Measurements from ENCODE around the gene MRPL42. TPM values are rescaled to one million over a fixed set of nuclear protein-coding genes. Genes with fewer than 3 reads are reported as not detected.

The MRPL42 gene
- total RNA-seq, 1 experiment from 2014 or later: 61.0 TPM

GRCh38 chr12:93441617-93442410 lies 25.5 kb upstream of the MRPL42 start, which contains the start of gene UBE2N:
TSS of gene UBE2N (minus strand) at chr12:93441947. CDS start at chr12:93441884, 63 bp downstream.
- H3K27ac ChIP-seq: peak within 1 kb of the TSS; percentile 83
- H2AFZ ChIP-seq: peak within 1 kb of the TSS; percentile 98
- ChIA-PET POLR2A (ENCODE audit: unreplicated experiment) (interaction anchor here (0.6 kb wide), 1 partner anchor 1153 kb away, joined by 11 read pairs; no protein-coding TSS in a partner anchor), CTCF (no interaction called here)
- H3F3A ChIP-seq (ENCODE audit: insufficient read depth, low read depth): peaks cover 13% of the 10 kb centered on the region; the same call in 1 of the 2 replicates
- no TSS peak for BruUV-seq (replicated peaks)
- TF ChIP-seq, protein P1, sequence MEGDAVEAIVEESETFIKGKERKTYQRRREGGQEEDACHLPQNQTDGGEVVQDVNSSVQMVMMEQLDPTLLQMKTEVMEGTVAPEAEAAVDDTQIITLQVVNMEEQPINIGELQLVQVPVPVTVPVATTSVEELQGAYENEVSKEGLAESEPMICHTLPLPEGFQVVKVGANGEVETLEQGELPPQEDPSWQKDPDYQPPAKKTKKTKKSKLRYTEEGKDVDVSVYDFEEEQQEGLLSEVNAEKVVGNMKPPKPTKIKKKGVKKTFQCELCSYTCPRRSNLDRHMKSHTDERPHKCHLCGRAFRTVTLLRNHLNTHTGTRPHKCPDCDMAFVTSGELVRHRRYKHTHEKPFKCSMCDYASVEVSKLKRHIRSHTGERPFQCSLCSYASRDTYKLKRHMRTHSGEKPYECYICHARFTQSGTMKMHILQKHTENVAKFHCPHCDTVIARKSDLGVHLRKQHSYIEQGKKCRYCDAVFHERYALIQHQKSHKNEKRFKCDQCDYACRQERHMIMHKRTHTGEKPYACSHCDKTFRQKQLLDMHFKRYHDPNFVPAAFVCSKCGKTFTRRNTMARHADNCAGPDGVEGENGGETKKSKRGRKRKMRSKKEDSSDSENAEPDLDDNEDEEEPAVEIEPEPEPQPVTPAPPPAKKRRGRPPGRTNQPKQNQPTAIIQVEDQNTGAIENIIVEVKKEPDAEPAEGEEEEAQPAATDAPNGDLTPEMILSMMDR (conservative IDR thresholded peaks at IDR 0.05): no peak
- TF ChIP-seq EZH2 (IDR thresholded peaks at IDR 0.05; ENCODE audit: low read depth): no peak
- H4K20me1 ChIP-seq (ENCODE audit: insufficient read depth): peaks cover 42% of the 10 kb centered on the region
- peak within 1 kb of the TSS; percentile 92 for H3K4me2 ChIP-seq
- H3K36me3 ChIP-seq (ENCODE audit: low read depth): no peaks in the 10 kb centered on the region
- H3K4me3 ChIP-seq: peak within 1 kb of the TSS; percentile 73
- peaks cover 50% of the 10 kb centered on the region for H3K79me2 ChIP-seq (ENCODE audit: low read depth)
- H3K9me3 ChIP-seq (ENCODE audit: insufficient read depth, low read depth): no peaks in the 10 kb centered on the region
- H3K9me2 ChIP-seq (ENCODE audit: insufficient read depth): no peaks in the 10 kb centered on the region
- H3K27me3 ChIP-seq (ENCODE audit: insufficient read depth, low read depth): no peaks in the 10 kb centered on the region
- peaks cover 31% of the 10 kb centered on the region for H3K4me1 ChIP-seq (replicated peaks; ENCODE audit: insufficient read depth)
- intact Hi-C loops (cut with micrococcal nuclease; ENCODE audit: unreplicated experiment): loop anchor here (1.0 kb wide), 2 partner anchors 25 to 659 kb away; partner anchors contain the start of gene MRPL42
- peak; percentile 85 to 95 for DNase-seq

GRCh38 chr12:93442411-93443340 lies 24.6 kb upstream of the MRPL42 start:
- POLR2A ChIA-PET (ENCODE audit: unreplicated experiment): interaction anchor here (0.6 kb wide), 1 partner anchor 1152 kb away, joined by 11 read pairs; no protein-coding TSS in a partner anchor
- Histone ChIP-seq H3K4me3 (peak overlapping the region; percentile 73), H3K4me2 (peak overlapping the region; percentile 92), H3K9me3 (ENCODE audit: insufficient read depth, low read depth) (no peaks in the 10 kb centered on the region), H4K20me1 (ENCODE audit: insufficient read depth) (peaks cover 33% of the 10 kb centered on the region), H3K36me3 (ENCODE audit: low read depth) (no peaks in the 10 kb centered on the region), H3K4me1 (replicated peaks; ENCODE audit: insufficient read depth) (peaks cover 31% of the 10 kb centered on the region), H3K27me3 (ENCODE audit: insufficient read depth, low read depth) (no peaks in the 10 kb centered on the region), H2AFZ (peak overlapping the region; percentile 98), H3K79me2 (ENCODE audit: low read depth) (peaks cover 41% of the 10 kb centered on the region), H3K9me2 (ENCODE audit: insufficient read depth) (no peaks in the 10 kb centered on the region), H3K27ac (peak overlapping the region; percentile 83), H3F3A (ENCODE audit: insufficient read depth, low read depth) (peaks cover 18% of the 10 kb centered on the region; the same call in 1 of the 2 replicates)
- CTCF ChIA-PET: no interaction called here
- intact Hi-C loops (cut with micrococcal nuclease; ENCODE audit: unreplicated experiment): loop anchor here (1.0 kb wide), 2 partner anchors 25 to 659 kb away; partner anchors contain the start of gene MRPL42
- TSS peak; percentile 91 for BruUV-seq (replicated peaks)
- TF ChIP-seq, protein P1 (conservative IDR thresholded peaks at IDR 0.05): no peak
- DNase-seq: peak; percentile 6 to 55

GRCh38 chr12:93443576-93443975 lies 23.7 kb upstream of the MRPL42 start:
- Histone ChIP-seq H3K9me2 (ENCODE audit: insufficient read depth) (no peaks in the 10 kb centered on the region), H3K27ac (no peak overlapping the region), H3K4me3 (no peak overlapping the region), H3K36me3 (ENCODE audit: low read depth) (no peaks in the 10 kb centered on the region), H4K20me1 (ENCODE audit: insufficient read depth) (peaks cover 24% of the 10 kb centered on the region), H2AFZ (no peak overlapping the region), H3F3A (ENCODE audit: insufficient read depth, low read depth) (peaks cover 19% of the 10 kb centered on the region; the same call in 1 of the 2 replicates), H3K4me2 (peak overlapping the region; percentile 92; the same call in 1 of the 2 replicates), H3K9me3 (ENCODE audit: insufficient read depth, low read depth) (no peaks in the 10 kb centered on the region), H3K79me2 (ENCODE audit: low read depth) (peaks cover 32% of the 10 kb centered on the region), H3K4me1 (replicated peaks; ENCODE audit: insufficient read depth) (peaks cover 30% of the 10 kb centered on the region), H3K27me3 (ENCODE audit: insufficient read depth, low read depth) (no peaks in the 10 kb centered on the region)
- no peak for DNase-seq
- intact Hi-C loops (cut with micrococcal nuclease; ENCODE audit: unreplicated experiment): no loop called here
- no peak for TF ChIP-seq EZH2 (IDR thresholded peaks at IDR 0.05; ENCODE audit: low read depth)
- TF ChIP-seq, protein P1 (conservative IDR thresholded peaks at IDR 0.05): no peak
- POLR2A ChIA-PET (ENCODE audit: unreplicated experiment): no interaction called here
- CTCF ChIA-PET: no interaction called here
- no TSS peak for BruUV-seq (replicated peaks)

Data from PC-9 (cell line).